Activated T-helper 2 cell treated with anti-CD3 and anti-CD28 coated beads, Interferon-gamma antibody, Interleukin-2, Interleukin-4, amounts not matched to agents 10 μg/mL and 5 μg/mL and 100 μg/mL, durations not matched to agents 14 hours and 24 hours and 36 hours (primary cell): ENCODE results near the gene PSPC1. TPM values are rescaled to one million over a fixed set of nuclear protein-coding genes. Genes with fewer than 3 reads are reported as not detected.

Experiments used
- DNase-seq: peaks from one replicate; pipeline ENCODE4 v3.0.0; 2021; ENCODE audit warnings: low spot score
- H3K27ac Mint-ChIP-seq: one replicate; pipeline ENCODE4 v1.8.0; 2021; ENCODE audit warnings: mixed read lengths
- H3K27me3 Mint-ChIP-seq: one replicate; pipeline ENCODE4 v1.8.0; 2021; ENCODE audit warnings: low read depth, mixed read lengths
- H3K36me3 Mint-ChIP-seq: one replicate; pipeline ENCODE4 v1.8.0; 2021; ENCODE audit warnings: low read depth, mixed read lengths
- H3K4me1 Mint-ChIP-seq: one replicate; pipeline ENCODE4 v1.8.0; 2021; ENCODE audit warnings: low read depth, mixed read lengths
- H3K4me3 Mint-ChIP-seq: one replicate; pipeline ENCODE4 v1.8.0; 2021; ENCODE audit warnings: low read depth, mild to moderate bottlenecking, moderate library complexity, mixed read lengths
- H3K9me3 Mint-ChIP-seq: one replicate; pipeline ENCODE4 v1.8.0; 2021; ENCODE audit warnings: mixed read lengths
- intact Hi-C: fragments of 100-400 bp; cut with micrococcal nuclease; formaldehyde crosslinking; loops from one replicate; pipeline ENCODE4 v1.15.1; 2023
- total RNA-seq: library from RNA; stranded (reverse); gene quantifications from 2 replicates; pipeline ENCODE4 v1.2.3, GENCODE V29; 2022

The PSPC1 gene
- total RNA-seq, 1 donor from 2014 or later, result 68.8 TPM

DNA sequence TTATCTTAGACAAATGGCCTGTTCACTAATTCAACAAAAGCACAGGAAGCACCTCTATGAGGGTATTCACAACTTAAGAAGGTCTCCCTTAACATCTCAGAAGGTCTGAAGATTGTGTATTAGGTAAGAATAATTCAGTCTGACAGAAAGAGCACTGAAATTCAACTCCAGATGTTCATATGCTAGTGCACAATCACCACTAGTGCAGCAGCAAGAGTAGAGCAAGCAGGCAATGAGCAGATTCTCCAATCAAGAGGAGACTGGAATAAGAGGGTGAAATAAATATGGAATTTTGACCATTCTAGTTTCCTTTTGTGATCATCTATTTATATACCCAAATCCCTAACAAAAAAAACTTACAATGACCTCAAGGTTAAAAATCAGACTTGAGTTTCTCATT, 97.3 kb downstream of the PSPC1 start:
- intact Hi-C loops, result no loop called here
- no peak for DNase-seq
- Mint-ChIP-seq H3K4me1 (peaks cover 14% of the 10 kb centered on the region), H3K9me3 (no peaks in the 10 kb centered on the region), H3K36me3 (peaks cover 17% of the 10 kb centered on the region), H3K27ac (no peak overlapping the region), H3K4me3 (no peak overlapping the region), H3K27me3 (no peaks in the 10 kb centered on the region)

DNA sequence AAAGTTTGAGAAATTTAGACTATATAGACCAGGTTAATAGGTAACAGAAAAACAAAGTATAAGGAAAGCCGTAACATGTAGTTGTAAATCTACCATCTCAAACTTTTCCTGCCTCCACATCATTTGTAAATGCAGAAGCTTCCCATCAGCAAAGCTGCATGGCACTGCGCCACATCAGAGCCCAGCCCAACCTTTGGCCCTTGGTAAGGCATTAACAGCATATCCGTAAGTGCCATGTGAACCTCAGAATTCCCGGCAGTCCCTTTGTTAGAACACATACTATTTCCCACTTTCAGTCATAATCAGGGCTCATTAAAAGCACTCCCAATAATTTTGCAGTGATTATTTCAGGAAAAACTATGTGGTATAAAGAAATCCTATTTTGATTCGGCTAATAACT, 97.7 kb downstream of the PSPC1 start:
- Mint-ChIP-seq H3K27ac (no peak overlapping the region), H3K4me3 (no peak overlapping the region), H3K4me1 (peaks cover 14% of the 10 kb centered on the region), H3K9me3 (no peaks in the 10 kb centered on the region), H3K36me3 (peaks cover 15% of the 10 kb centered on the region), H3K27me3 (no peaks in the 10 kb centered on the region)
- DNase-seq, result no peak
- intact Hi-C loops, result no loop called here

DNA sequence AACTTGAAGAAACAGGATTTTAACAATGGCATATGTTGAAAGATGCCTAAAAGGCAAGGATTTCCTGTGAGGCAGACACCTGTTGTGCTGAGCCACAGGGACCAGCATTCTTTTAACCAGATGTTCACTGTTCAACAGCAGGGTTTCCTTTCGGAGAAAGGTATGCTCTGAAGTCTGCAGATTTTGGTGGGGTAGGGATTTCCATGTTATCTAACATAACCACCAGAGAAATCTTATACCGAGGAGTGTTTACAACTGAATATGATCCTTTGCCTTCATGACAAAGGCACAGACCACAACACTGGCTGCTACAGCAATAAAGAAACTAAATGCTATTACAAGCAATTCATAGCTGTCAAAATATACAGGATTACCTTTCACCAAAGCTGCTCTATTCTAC, 101.2 kb downstream of the PSPC1 start:
- Mint-ChIP-seq H3K4me3 (no peak overlapping the region), H3K4me1 (peaks cover 20% of the 10 kb centered on the region), H3K27ac (peak overlapping the region; percentile 37), H3K36me3 (peaks cover 35% of the 10 kb centered on the region), H3K9me3 (no peaks in the 10 kb centered on the region), H3K27me3 (no peaks in the 10 kb centered on the region)
- no peak for DNase-seq
- intact Hi-C loops, result no loop called here

DNA sequence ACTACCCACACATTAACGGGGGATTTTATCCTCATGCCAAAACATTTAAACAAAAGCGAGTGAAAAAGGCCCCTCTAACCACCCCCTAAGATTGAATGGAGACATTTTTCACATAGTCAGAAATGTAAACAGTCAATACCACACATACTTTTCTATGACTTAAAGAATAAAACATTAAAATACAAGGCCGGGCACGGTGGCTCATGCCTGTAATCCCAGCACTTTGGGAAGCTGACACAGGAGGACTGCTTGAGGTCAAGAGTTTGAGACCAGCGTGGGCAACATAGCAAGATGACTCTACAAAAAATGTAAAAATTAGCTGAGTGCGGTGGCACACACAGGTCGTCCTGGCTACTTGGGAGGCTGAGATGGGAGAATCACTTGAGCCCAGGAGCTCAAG, 102.0 kb downstream of the PSPC1 start:
- Mint-ChIP-seq H3K4me1 (peaks cover 22% of the 10 kb centered on the region), H3K27me3 (no peaks in the 10 kb centered on the region), H3K9me3 (no peaks in the 10 kb centered on the region), H3K27ac (peak overlapping the region; percentile 22), H3K4me3 (no peak overlapping the region), H3K36me3 (peaks cover 42% of the 10 kb centered on the region)
- no peak for DNase-seq
- intact Hi-C loops, result no loop called here

DNA sequence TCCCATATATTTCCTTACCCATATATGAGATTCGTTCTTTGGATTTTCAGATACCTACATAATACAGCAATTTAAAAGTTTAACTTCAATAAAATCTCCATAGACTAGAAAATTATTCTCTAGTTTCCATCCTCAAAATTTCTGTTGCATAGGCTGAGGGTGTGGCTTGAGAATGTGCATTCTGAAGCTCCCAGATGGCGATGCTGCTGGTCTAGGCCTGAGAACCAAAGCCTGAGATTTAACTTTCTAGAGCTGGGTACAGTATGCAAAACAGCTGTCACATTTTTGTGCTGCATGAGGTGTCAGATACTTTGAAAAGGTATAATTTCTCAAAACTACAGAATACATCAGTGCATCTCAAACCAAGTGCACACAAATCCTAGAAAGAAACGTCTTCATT, 106.6 kb downstream of the PSPC1 start:
- peaks cover 74% of the 10 kb centered on the region for H3K36me3 Mint-ChIP-seq

GRCh38 chr13:19674898-19675297, 107.8 kb downstream of the PSPC1 start:
- Mint-ChIP-seq H3K4me1 (peaks cover 8% of the 10 kb centered on the region), H3K27me3 (no peaks in the 10 kb centered on the region), H3K36me3 (peaks cover 80% of the 10 kb centered on the region), H3K9me3 (no peaks in the 10 kb centered on the region), H3K4me3 (no peak overlapping the region), H3K27ac (no peak overlapping the region)
- DNase-seq, result no peak
- intact Hi-C loops, result no loop called here

More for the DNA sequence above, 106.6 kb downstream of the PSPC1 start:
- Mint-ChIP-seq H3K4me1 (peaks cover 8% of the 10 kb centered on the region), H3K27ac (peak overlapping the region; percentile 75), H3K27me3 (no peaks in the 10 kb centered on the region), H3K9me3 (no peaks in the 10 kb centered on the region), H3K4me3 (no peak overlapping the region)
- no peak for DNase-seq
- intact Hi-C loops, result no loop called here

DNA sequence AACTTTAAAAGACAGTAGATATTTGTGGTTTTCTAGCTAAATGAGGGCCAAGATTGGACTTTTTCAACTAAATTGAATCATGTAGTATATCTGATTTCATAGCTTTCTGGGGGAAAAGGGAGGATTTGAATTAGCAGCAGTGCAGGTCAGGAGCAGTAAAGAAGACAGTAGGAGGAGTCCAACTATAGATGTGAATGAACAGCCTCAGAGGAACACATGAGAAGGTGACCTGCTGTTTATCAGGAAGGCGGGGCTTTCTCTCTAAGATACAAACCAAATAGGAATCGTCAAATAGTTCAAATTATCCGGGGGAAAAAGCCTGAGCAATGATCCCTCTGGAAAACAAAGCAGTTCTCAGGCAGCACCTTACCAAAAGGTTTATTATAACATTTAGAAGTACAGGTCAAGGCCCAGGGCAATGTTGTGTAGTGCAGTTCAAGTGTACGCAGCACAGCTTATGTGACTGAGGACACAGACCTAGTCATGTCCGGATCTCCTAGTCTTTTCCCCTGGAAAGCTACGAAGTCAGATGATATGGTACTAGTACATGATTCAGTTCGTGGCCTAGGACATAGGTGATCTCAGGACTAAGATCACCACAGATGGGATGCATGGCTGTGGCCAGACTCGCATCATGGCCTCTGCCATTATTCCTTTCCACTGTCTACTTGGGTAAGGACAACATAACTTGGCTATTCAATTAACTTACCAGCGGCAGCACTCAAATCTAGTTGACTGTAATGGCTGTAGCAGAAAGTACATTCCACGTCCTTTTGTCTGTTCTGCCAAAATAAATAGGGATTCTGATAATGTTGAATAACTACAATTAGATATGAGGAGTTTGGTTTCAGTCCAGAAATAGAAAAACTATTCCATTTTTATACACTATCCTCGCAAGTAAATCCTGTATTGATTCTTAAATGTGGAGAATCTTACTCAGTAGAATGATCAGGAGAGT, 109.0 kb downstream of the PSPC1 start:
- Mint-ChIP-seq H3K27ac (no peak overlapping the region), H3K4me3 (no peak overlapping the region), H3K36me3 (peaks cover 84% of the 10 kb centered on the region), H3K9me3 (no peaks in the 10 kb centered on the region), H3K27me3 (no peaks in the 10 kb centered on the region), H3K4me1 (peaks cover 8% of the 10 kb centered on the region)
- no peak for DNase-seq
- intact Hi-C loops, result no loop called here

DNA sequence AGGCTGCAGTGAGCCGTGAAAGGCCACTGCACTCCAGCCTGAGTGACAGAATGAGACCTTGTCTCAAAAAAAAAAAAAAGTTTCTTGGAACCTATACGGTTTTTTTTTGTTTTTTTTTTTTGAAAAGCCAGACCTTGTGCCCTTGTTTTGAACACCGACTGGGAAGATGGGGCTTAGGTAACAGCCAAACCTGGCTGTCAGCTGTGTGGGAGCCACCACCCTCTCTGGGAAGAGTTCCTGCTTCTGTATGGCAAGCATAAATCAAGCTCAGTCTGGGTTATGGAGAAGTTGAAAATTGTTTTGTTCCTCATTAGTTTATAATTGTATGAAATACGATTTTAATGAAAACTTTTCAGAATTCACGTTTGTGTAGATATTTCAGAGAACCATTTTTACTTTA, 109.8 kb downstream of the PSPC1 start:
- Mint-ChIP-seq H3K4me3 (no peak overlapping the region), H3K4me1 (peaks cover 6% of the 10 kb centered on the region), H3K27me3 (no peaks in the 10 kb centered on the region), H3K27ac (no peak overlapping the region), H3K36me3 (peaks cover 86% of the 10 kb centered on the region), H3K9me3 (no peaks in the 10 kb centered on the region)
- intact Hi-C loops, result no loop called here
- no peak for DNase-seq

DNA sequence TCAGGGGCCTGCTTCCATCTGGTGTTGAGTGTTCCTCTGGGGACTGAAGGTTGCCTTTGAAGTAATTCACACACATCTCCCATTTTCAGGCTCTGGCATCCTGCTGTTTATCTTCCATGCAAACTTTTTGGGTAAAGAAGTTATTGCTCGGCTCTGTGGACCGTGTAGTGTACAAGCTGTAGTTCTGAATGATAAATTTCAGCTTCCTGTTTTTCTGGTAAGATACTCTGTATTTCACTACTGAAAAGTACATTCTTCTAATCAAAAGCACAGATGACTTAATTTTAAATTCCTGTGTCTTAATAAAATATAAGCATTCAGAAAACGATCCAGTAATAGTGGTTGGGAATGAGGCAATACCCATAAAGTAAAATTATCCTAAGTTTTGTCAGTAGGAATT, 112.6 kb downstream of the PSPC1 start:
- H3K9me3 Mint-ChIP-seq, result no peaks in the 10 kb centered on the region
- peaks cover 91% of the 10 kb centered on the region for H3K36me3 Mint-ChIP-seq
- no peaks in the 10 kb centered on the region for H3K4me1 Mint-ChIP-seq
- no peak for DNase-seq
- intact Hi-C loops, result no loop called here
- H3K27me3 Mint-ChIP-seq, result no peaks in the 10 kb centered on the region
- no peak overlapping the region for H3K27ac Mint-ChIP-seq
- H3K4me3 Mint-ChIP-seq, result no peak overlapping the region

- Mint-ChIP-seq H3K27me3 (no peaks in the 10 kb centered on the region), H3K4me1 (no peaks in the 10 kb centered on the region), H3K36me3 (peaks cover 92% of the 10 kb centered on the region), H3K4me3 (no peak overlapping the region), H3K9me3 (no peaks in the 10 kb centered on the region), H3K27ac (no peak overlapping the region)
- intact Hi-C loops, result no loop called here
- no peak for DNase-seq
These were observed 114.0 kb downstream of the PSPC1 start for GRCh38 chr13:19668778-19669177.

- H3K4me1 Mint-ChIP-seq, result no peaks in the 10 kb centered on the region
- H3K27ac Mint-ChIP-seq, result no peak overlapping the region
- DNase-seq, result no peak
- no peaks in the 10 kb centered on the region for H3K9me3 Mint-ChIP-seq
- no peak overlapping the region for H3K4me3 Mint-ChIP-seq
- H3K36me3 Mint-ChIP-seq, result peaks cover 84% of the 10 kb centered on the region
- intact Hi-C loops, result no loop called here
- no peaks in the 10 kb centered on the region for H3K27me3 Mint-ChIP-seq
These were observed 117.3 kb downstream of the PSPC1 start for GRCh38 chr13:19665427-19665859.

DNA sequence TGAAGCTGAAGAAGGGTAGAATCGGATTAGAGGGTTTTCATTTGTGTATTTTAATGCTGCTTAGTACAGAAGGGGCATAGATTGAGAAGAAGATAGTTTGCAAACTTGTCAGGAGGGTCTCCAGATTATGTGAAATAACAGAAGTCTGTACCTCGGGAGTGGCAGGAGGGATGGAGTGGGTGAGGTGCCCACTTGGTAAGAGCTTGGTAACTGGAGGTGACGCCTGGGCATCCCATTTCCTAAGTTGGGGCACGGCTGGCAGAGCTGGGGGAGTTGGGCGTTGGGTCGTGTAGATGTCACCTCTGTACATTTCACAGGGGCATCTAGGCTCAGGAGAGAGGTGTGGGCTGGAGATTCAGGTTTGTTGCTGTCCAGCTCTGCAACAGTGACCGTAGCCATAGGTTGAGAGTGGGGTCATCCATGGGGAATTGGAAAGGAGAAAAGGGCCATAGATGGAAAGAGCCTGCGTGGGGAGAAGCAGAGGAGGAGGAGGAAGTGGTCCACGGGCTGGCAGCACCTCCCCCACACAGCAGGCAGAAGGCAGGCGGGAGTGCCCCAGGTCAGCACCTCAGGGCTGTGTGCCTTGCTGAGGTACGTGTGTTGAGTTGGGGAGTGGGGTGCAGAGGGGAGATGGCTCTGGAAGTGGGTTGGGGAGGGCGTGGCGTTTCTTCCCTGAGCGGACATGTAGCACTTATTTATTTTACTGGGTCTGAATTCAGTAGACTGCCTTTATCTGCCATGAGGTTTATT, 118.1 kb downstream of the PSPC1 start:
- H3K4me1 Mint-ChIP-seq, result no peaks in the 10 kb centered on the region
- H3K27ac Mint-ChIP-seq, result no peak overlapping the region
- H3K36me3 Mint-ChIP-seq, result peaks cover 80% of the 10 kb centered on the region
- no peaks in the 10 kb centered on the region for H3K27me3 Mint-ChIP-seq
- no peaks in the 10 kb centered on the region for H3K9me3 Mint-ChIP-seq
- no peak overlapping the region for H3K4me3 Mint-ChIP-seq
- intact Hi-C loops, result no loop called here
- DNase-seq, result no peak

DNA sequence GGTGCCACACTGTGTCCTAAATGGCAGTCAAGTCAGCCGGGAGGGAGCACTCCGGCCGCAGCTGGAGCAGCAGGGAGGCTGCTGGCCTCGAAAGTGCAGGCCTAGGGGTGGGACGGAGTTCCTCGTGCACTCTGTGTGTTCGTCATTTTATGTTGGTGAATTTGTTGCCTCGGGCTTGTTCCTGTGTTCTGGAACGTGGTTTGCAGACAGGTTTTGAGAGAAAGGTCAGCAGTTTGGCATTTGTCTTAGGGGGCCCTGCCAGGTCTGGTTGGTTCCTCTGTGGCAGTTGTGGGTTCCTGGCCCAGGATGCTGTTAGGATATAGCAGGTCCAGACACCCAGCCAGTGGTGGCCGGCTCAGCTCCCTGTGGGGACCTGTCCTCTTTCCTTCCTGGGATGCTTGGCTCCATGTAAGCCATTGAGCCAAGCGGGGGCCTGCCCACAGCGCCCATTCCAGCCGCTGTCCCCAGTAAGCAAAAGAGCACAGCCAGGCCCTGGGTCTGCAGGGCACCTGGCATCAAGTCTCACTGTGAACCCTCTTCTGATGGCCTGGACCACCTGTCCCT, 119.2 kb downstream of the PSPC1 start:
- Mint-ChIP-seq H3K9me3 (no peaks in the 10 kb centered on the region), H3K4me3 (no peak overlapping the region), H3K36me3 (peaks cover 80% of the 10 kb centered on the region), H3K4me1 (no peaks in the 10 kb centered on the region), H3K27ac (no peak overlapping the region), H3K27me3 (no peaks in the 10 kb centered on the region)
- intact Hi-C loops, result no loop called here
- DNase-seq, result no peak
